Activated CD4-positive, alpha-beta T cell treated with anti-CD3 and anti-CD28 coated beads for 48 hours (primary cell): ENCODE data around the gene DYNLRB1.
"Not testable (repeated sequence)": the region's sequence is repeated elsewhere in the genome, so short reads cannot be mapped to it uniquely, and the experiment has no call there.

Source experiments
- DNase-seq: peaks from one replicate; pipeline ENCODE4 v3.0.0-alpha.2; 2020

Gene DYNLRB1

DNA sequence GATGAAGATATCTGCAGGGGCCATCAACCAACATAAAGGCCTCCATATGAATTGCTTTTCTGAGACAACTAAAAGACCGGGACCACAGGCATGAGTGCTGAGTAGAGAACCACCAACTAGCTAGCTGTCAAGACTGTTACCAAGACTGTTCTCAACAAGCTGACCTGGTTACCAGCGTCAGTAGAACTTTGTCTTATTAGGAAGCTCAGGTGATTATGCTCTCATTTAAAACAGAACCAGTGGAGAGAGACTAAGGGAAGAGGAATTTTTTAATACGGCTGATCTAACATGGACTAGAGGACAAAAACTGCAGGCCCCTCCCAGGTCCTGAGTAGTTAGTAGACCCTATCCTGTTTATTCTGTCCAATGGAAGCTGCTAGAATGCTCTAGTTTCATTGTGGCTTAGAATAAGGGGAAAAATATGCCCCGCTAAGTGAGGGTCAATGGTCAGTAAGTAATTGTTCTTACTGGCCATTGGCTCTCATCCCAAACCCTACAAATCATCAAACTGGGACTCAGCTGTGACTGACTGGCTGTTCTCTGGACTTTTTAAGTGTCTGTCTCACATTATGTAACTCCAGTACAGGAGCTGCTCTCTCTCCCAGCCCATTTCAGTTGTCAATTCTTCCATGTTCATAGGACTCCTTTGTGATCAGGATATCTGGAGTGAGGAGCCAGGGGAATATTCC is 3.8 kb upstream of the DYNLRB1 start:
- DNase-seq = no peak

DNA sequence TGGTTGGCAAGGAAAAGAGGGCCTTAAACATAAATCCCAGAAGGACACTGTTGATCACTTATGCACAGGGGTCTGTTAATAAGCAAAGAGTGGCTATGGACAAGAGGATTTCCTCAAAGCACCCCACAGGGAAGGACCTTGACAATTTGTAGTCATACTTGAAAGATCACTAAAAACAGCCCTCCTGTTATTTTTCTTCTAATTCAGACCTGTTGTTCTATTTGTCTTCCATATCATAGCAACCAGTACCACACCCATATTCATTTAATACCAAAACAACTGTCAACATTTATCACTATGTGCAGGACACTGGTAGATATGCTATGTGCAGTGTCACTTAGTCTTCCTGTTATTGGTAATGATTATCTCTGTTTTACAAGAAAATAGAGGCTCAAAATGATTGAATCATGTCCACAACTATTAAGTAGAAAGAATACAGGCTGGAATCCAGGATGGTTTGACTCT is 3.2 kb upstream of the DYNLRB1 start:
- no peak for DNase-seq

DNA sequence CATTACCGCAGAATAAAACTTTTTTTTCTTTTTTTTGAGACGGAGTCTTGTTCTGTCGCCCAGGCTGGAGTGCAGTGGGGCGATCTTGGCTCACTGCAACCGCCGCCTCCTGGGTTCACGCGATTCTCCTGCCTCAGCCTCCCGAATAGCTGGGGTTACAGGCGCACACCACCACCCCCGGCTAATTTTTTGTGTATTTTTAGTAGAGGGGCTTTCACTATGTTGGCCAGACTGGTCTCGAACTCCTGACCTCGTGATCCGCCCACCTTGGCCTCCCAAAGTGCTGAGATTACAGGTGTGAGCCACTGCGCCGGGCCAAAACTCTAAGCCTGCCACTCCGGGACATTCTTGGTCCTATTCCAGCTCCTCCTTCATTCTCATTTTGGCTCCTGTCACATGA is 2.2 kb upstream of the DYNLRB1 start:
- not testable (repeated sequence) for DNase-seq

DNA sequence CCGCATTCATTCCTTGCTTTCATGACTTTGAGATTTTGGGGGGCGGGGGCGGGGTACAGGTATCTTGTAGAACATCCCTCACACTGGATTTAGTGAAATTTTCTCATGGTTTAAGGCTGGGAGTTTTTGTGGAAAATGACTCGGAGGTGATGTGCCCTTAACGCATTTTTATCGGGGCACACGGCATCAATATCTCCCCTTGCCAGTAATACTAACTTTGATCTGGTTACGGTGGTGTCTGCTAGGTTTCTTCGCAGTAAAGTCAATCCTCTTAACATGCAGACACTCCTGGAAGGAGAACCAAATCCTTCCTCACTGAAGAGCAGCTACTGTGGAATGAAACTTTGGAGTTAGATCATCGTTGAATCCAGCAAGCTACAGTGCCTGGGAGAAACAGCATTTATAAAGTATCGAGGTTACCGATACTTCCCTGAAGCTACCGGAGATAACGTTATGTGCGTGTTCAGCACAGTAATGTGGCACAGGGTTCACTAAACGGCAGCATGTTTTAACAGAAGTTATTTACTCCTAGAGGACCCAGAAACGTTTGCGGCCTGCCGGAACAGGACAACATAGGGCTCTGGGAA is 1.2 kb upstream of the DYNLRB1 start:
- DNase-seq = no peak

DNA sequence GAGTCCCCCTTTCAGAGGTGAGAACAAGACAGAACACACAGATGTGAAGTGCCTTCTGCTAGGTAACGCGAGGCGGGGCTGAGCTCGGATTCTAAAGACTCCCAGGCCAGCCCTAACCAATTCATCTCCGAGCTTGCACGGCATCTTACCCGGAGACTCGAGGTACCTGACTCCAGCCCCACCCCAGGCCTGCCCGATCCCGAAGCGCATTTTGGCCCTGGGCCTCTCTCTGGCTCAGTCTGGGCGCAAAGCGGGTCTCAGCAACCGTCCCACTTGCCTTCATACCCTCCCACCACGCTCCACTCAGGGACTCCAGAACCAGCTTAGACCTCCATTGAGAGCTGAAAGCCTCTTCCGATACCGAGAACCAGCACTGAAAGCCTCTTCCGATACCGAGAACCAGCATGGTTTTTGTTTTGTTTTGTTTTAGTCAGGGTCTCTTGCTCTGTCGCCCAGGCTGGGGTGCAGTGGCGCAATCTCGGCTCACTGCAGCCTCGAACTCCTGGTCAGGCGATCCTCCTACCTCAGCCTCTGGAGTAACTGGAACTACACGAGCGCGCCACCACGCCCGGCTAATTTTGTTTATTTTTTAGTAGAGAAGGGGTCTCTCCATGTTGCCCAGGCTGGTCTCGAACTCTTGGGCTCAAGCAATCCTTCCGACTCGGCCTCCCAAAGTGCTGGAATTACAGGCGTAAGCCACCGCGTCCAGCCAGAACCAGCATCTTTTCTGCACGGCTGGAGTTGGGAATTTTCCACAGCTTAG is 557 bp upstream of the DYNLRB1 start:
- DNase-seq = peak; percentile 80

DNA sequence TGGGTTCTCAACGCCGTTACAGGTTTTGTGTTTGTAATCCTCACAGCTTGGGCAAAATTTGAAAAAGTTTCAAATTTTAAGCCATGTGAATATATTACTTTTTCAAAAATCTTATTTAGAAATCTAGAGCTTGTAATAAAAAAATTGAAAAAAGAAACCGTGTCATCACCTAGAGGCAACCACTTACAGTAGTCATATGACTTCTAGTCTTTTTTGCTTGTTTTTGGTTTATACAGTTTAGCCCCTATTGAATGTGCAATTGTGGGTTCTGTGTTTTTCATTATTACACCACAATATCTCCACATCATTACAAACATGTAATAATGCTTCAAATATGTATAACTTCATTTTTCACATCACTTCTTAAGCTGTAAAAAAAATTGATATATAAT is 888 bp downstream of the DYNLRB1 start:
- DNase-seq = no peak

DNA sequence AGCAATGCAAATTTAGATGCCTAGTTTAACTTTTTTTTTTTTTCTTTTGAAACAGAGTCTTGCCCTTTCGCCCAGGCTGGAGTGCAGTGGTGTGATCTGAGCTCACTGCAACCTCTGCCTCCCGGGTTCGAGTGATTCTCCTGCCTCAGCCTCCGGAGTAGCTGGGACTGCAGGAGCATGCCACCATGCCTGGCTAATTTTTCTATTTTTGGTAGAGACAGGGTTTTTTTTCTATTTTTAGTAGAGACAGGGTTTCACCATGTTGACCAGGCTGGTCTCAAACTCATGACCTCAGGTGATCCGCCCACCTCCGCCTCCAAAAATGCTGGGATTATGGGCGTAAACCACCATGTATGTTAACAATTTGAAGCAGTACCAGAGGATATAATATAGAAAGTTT is 2.6 kb downstream of the DYNLRB1 start:
- not testable (repeated sequence) for DNase-seq

DNA sequence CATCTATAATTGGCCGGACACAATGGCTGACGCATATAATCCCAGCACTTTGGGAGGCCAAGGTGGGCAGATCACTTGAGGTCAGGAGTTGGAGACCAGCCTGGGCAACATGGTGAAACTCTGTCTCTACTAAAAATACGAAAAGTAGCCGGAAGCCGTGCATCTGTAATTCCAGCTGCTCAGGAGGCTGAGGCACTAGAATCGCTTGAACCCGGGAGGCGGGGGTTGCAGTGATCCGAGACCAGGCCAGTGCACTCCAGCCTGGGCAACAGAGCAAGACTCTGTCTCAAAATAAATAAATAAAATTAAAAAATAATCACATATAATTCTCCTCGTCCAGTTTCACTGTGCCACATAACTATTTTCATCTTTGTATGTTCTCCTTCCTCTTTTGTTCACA is 3.6 kb downstream of the DYNLRB1 start:
- not testable (repeated sequence) for DNase-seq

DNA sequence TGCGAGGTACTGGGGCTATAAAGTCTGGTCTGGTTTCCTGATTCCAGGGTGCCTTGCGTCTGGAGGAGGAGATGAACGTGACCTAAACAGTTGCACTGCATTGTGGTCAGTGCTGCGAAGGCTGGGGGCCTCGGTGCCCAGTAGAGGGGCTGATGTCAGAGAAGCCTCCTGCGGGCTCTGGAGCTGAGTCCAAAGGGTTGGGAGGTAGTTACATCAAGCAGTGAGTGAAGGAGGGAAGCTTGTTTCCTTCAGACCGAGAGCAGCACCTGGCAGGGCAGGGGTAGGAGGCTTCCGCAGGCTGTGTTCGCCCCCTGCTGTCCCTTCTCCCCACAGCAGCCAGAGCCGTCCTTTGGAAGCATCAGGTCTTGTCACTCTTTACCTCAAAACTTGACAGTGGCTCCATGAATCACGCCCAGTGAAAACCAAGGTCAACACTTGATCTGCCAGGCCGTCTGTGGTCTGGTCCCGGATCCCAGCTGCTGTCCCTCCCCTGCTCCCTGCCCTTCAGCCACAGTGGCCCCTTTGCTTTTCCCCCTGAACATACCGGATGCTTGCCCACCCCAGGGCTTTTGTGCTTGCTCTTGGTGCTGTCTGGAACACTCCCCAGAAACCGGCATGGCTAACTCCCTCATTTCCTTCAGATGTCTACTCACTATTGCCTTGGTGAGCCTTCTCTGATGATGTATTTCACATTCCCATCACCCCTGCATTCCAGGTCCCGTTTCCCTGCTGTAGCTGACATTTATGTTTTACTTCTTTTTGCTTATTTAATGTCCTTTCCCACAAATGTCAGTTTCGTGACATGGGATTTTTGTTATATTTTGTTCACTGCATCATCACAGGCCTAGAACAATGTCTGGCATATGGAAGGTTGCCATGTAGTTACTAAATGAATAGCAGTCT is 7.0 kb downstream of the DYNLRB1 start:
- DNase-seq = peak; percentile 72

DNA sequence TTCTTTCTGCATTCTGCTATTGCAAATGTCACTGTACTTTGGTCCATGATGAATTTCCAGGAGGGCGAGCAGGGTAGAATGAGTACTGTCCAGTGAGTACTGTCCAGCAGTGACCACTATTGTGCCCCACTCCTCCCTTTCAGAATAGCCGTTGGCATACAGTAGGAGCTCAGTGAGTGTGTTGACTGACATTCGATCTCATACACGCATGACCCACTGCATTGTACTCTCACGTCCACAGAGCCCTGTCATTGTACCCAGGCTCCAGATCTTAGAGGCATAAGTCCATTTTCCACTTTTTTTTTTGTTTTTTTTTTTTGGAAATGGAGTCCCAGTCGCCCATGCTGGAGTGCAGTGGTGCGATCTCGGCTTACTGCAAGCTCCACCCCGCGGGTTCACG is 8.2 kb downstream of the DYNLRB1 start:
- no peak for DNase-seq

DNA sequence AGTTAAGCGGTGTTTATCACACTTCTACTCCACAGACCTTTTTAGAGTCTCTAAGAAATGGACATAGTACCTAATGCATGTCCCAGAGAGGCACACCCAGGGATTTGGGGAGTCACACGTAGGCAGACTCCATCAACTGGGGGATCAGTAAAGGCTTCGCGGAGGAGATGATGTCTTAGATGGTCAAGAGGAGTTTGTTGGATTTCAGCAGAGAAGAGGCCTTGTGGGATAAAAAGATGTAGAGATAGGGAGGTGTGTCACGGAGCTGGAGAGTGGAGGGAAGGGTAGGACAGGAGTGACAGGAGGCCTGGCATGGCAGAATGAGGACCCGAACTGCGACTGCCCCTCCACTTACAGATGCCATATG is 9.1 kb downstream of the DYNLRB1 start:
- no peak for DNase-seq

DNA sequence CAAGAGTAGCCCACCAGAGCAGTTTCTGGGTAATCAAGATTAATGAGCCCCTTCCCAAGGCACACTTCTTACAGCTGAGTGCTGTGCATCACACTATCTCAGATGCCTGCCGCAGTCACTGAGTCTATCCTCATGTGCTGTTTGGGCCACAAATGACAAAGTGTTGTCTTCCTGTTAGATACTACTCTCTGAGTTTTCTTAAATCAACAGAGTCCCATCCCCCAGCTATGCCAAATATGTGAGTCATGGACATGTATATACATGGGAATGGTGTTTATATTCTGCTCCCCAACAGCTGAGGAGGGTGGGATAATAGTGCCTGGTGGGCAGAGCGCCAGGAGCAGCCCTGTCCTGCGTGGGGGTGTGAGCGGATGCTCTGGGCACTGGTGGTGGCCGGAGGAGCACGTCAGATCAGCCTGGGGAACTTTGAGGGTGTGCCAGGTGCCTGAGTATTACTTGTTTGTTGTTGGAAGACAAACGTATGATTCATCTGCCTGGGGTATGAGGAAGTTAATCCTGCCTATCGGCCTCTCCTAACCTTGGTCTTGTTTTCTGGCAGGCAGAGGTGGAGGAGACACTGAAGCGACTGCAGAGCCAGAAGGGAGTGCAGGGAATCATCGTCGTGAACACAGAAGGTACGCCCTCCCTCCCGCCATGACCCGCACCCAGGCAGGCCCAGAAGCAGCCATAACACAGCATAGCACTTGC is 9.6 kb downstream of the DYNLRB1 start:
- no peak for DNase-seq

DNA sequence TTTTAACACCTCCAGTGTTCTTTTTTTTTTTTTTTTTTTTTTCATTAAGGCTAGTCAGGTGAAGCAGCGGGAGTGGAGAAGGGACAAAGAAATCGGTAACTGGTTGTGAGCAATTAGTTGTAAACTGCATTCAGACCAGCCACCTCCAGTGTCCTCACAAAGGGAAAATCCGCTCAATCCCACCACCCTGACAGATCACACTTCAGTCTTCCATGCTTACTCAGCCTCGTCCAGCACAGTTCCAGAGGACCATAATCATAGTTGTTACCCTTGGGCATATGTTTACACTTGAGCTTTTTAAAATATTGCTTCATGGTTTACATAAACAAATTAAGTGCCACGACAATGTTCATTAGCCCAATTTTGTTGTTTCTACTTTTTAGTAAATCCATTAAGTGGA is 10.2 kb downstream of the DYNLRB1 start:
- DNase-seq = no peak

DNA sequence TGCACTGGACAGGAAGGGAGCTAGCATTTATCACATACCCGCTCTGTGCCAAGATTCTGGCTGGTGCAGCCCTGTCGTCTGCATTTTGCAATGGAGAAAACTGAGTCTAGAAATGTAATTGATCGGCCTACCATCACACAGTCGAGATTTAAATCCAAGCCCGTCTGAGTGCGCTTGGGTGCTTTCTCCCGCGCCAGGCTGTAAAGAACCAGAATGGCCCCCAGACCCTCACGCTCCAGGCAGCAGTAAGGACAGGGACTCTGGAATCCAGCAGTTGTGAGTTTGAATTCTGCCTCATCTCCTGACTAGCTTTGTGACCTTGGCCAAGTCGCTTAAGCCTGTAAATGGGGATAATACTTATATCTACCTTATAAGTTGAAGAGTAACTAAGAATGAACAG is 10.8 kb downstream of the DYNLRB1 start:
- no peak for DNase-seq

DNA sequence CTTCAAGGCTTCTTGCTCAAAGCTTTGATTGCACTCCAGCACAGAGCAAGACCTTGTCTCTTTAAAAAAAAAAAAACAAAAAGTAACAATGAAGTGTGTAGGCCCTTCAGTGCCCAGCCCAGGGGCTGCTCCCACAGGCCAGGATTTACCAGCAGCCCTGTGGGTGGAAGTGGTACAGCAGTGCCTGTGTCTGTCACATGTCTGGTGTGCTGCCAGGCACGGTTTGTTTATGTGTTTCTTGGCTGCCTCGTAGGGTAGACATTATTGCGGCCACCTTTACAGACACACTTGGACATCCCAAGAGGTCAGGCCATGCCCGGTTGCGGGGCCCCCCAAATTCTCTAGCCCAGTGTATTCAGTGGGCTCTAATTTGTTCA is 12.7 kb downstream of the DYNLRB1 start:
- DNase-seq = no peak

DNA sequence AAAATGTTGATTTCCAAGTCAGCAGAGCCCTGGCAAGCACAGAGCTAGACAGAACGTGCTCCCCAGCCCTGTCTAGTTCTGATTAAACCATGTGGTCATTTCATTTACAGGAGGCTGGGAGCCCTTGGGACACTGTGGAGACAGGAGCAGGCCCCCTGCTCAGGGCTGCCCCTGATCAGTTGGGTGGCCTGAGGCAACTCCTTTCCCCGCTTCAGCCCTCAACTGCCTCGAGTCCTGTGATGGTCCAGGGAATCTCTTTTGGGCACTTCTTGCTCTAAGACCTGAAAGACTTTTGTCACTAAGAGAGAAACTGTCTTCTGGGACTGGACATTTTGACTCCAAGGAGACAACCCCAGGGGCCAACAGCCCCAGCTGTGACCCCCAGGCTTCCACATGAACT is 13.5 kb downstream of the DYNLRB1 start:
- no peak for DNase-seq

DNA sequence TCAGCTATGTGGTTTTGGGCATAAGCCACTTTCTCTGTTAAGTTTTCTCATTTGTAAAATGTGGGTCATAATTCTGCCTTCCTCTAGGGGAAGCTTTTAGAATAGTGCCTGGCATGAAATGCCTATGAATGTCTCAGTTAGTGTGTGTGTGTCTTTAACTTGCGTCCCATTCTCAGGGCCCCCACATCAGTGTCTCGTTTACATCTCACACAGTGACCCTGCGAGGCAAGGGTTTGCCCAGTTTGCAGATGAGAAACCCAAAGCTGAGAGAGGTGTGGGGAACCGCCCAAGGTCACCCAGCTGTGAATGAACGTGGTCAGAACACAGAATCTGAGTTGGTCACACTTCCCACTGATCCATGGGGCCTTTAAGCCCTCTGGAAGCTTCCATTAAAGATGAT is 14.1 kb downstream of the DYNLRB1 start:
- DNase-seq = no peak

DNA sequence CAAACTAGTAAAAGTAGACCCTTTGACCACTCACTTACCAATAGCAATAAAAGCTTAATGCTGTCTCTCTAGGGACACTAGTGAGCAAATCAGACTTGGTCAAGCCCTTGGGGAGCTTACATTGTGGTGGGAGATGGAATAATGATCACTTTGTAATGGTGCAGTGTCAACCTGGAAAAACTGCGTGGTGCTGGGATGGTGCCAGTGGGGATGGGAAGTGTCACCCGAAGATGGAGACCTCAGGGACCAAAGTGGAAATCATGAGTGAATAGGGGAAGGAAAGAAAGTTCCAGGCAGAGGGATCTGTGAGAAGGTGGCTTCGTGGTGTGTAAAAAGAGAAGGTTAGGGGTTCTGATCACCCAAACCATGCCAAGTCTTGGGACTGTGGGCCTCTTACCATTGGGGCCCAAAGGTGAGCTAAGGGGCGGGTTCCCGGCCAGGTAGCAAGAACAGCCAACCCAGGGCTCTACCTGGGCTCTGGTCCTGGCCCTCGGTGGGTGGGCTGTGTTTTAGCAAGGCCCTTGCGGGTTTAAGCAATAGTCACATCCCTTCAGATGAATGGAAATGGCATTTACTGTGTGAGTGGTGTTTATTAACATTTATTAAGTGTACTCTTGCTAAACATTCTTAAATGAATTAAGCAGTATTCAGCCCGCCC is 15.5 kb downstream of the DYNLRB1 start:
- no peak for DNase-seq

DNA sequence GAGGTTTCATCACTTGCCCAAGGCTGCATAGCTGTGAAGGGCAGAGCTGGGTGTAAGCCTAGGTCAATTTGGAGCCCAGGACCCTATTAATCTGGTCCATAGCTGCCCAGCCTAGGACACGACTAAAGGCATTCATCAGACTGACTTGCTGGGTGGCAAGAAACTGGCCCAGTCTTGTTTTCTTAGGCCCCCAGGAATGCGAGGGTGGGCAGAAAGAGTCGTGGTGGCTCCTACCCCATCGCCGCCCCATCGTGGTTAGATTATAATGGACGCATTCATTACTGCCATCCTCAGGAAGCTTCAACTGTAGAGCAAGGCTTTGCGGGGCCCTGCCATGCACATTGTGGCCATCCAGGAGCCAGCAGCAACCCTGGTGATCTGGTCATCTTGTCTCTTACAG is 16.1 kb downstream of the DYNLRB1 start:
- DNase-seq = no peak

DNA sequence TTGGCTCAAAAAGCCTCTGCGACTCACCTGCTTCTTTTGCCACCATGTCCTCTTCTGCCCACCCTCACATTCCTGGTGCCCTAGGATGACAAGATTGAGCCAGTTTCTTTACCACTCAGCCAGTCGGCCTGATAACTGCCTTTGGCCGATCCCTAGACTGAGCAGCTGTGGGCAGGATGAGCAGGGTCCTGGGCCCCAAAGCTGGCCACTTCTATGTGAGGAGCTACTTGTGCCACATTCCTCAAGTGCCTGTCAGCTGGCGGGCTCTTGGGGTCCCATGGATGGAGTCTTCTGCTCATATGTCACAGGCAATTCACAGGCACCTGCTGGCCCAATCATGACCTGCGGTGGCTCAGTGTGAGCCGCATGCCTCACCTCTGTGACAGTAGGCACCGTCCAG is 16.5 kb downstream of the DYNLRB1 start:
- no peak for DNase-seq

DNA sequence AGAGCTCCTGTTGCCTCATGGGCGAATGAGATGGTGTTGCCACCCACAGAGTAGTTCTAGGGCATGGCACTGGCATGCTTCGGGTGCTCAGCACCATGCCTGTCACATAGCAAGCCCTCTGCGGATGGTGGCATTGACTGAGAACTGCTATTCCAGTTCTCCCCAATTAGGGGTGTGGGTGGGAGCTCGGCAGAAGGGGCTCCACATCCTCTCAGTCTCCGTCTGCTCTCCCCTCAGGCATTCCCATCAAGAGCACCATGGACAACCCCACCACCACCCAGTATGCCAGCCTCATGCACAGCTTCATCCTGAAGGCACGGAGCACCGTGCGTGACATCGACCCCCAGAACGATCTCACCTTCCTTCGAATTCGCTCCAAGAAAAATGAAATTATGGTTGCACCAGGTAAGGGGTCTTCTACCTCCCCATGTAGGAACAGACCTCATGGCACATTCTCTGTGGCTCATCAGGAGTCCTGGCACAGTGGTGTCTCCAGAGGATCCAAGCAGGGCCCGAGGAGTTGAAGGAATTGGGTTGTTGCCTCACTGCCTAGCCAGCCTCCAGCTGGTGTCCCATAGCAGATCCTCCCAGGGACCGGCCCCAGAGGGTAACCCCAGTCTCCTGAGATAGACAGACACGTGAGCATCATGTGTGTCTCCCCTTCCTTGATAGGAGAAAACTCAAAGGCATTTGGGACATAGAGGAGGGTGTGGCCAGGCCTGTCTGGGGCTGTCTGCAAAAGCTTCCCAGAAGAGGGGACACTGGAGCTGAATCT is 18.4 kb downstream of the DYNLRB1 start:
- no peak for DNase-seq
